Stimulated activated naive CD8-positive, alpha-beta T cell treated with anti-CD3 and anti-CD28 coated beads, Interleukin-15, Interleukin-2, amounts not matched to agents 100 ng/mL and 50 ng/mL, for 24 hours (primary cell): ENCODE measurements around the gene ERC2.
"Not testable (repeated sequence)": the region's sequence is repeated elsewhere in the genome, so short reads cannot be mapped to it uniquely, and the experiment has no call there.

Experiments
- H3K27ac Mint-ChIP-seq: one replicate; pipeline ENCODE4 v1.8.0; 2021; ENCODE audit warnings: mild to moderate bottlenecking, mixed read lengths
- H3K27me3 Mint-ChIP-seq: one replicate; pipeline ENCODE4 v1.8.0; 2021; ENCODE audit warnings: mixed read lengths
- H3K36me3 Mint-ChIP-seq: one replicate; pipeline ENCODE4 v1.8.0; 2021; ENCODE audit warnings: low read depth, mixed read lengths
- H3K4me1 Mint-ChIP-seq: one replicate; pipeline ENCODE4 v1.8.0; 2021; ENCODE audit warnings: low read depth, mixed read lengths
- H3K4me3 Mint-ChIP-seq: one replicate; pipeline ENCODE4 v1.8.0; 2021; ENCODE audit warnings: mild to moderate bottlenecking, mixed read lengths
- H3K9me3 Mint-ChIP-seq: one replicate; pipeline ENCODE4 v1.8.0; 2021; ENCODE audit warnings: mixed read lengths

The ERC2 gene

GRCh38 chr3:56048946-56049345 is 419.3 kb downstream of the ERC2 start:
- H3K36me3 Mint-ChIP-seq: no peaks in the 10 kb centered on the region
- H3K27me3 Mint-ChIP-seq: peaks cover 3% of the 10 kb centered on the region
- H3K4me3 Mint-ChIP-seq: no peak overlapping the region

GRCh38 chr3:56048331-56048730 is 419.9 kb downstream of the ERC2 start:
- Mint-ChIP-seq H3K36me3 (no peaks in the 10 kb centered on the region), H3K9me3 (no peaks in the 10 kb centered on the region), H3K27ac (no peak overlapping the region), H3K4me3 (no peak overlapping the region), H3K4me1 (no peaks in the 10 kb centered on the region), H3K27me3 (peaks cover 3% of the 10 kb centered on the region)

More at GRCh38 chr3:56048946-56049345, 419.3 kb downstream of the ERC2 start:
- H3K4me1 Mint-ChIP-seq: no peaks in the 10 kb centered on the region
- no peaks in the 10 kb centered on the region for H3K9me3 Mint-ChIP-seq
- H3K27ac Mint-ChIP-seq: no peak overlapping the region

- no peak overlapping the region for H3K27ac Mint-ChIP-seq
- H3K9me3 Mint-ChIP-seq: peaks cover 9% of the 10 kb centered on the region
- H3K4me1 Mint-ChIP-seq: no peaks in the 10 kb centered on the region
- H3K27me3 Mint-ChIP-seq: peaks cover 3% of the 10 kb centered on the region
- H3K36me3 Mint-ChIP-seq: no peaks in the 10 kb centered on the region
- H3K4me3 Mint-ChIP-seq: no peak overlapping the region
Measured at GRCh38 chr3:56042326-56042951, 425.8 kb downstream of the ERC2 start.

- Mint-ChIP-seq H3K9me3 (no peaks in the 10 kb centered on the region), H3K4me3 (no peak overlapping the region), H3K27me3 (no peaks in the 10 kb centered on the region), H3K4me1 (no peaks in the 10 kb centered on the region), H3K27ac (no peak overlapping the region), H3K36me3 (no peaks in the 10 kb centered on the region)
Measured at GRCh38 chr3:56025326-56025725, 442.9 kb downstream of the ERC2 start.

- Mint-ChIP-seq H3K9me3 (no peaks in the 10 kb centered on the region), H3K27me3 (no peaks in the 10 kb centered on the region), H3K36me3 (no peaks in the 10 kb centered on the region), H3K4me3 (no peak overlapping the region), H3K27ac (no peak overlapping the region), H3K4me1 (no peaks in the 10 kb centered on the region)
Measured at GRCh38 chr3:56023546-56023945, 444.7 kb downstream of the ERC2 start.

GRCh38 chr3:56022619-56023018 is 445.6 kb downstream of the ERC2 start:
- Mint-ChIP-seq H3K9me3 (no peaks in the 10 kb centered on the region), H3K27ac (no peak overlapping the region), H3K36me3 (no peaks in the 10 kb centered on the region), H3K4me1 (no peaks in the 10 kb centered on the region), H3K4me3 (no peak overlapping the region), H3K27me3 (no peaks in the 10 kb centered on the region)

- Mint-ChIP-seq H3K4me3 (no peak overlapping the region), H3K4me1 (no peaks in the 10 kb centered on the region), H3K27ac (no peak overlapping the region), H3K9me3 (no peaks in the 10 kb centered on the region), H3K27me3 (no peaks in the 10 kb centered on the region), H3K36me3 (no peaks in the 10 kb centered on the region)
Measured at GRCh38 chr3:56019490-56020146, 448.6 kb downstream of the ERC2 start.

- H3K9me3 Mint-ChIP-seq, H3K27me3 Mint-ChIP-seq, H3K4me1 Mint-ChIP-seq, H3K36me3 Mint-ChIP-seq, H3K4me3 Mint-ChIP-seq, H3K27ac Mint-ChIP-seq: not testable (repeated sequence)
Measured at GRCh38 chr3:56015374-56015773, 452.9 kb downstream of the ERC2 start.

GRCh38 chr3:56012721-56013120 is 455.5 kb downstream of the ERC2 start:
- Mint-ChIP-seq H3K27ac (no peak overlapping the region), H3K36me3 (no peaks in the 10 kb centered on the region), H3K9me3 (no peaks in the 10 kb centered on the region), H3K4me3 (no peak overlapping the region), H3K27me3 (no peaks in the 10 kb centered on the region), H3K4me1 (no peaks in the 10 kb centered on the region)

GRCh38 chr3:56005196-56005805 is 463.0 kb downstream of the ERC2 start:
- Mint-ChIP-seq H3K36me3 (no peaks in the 10 kb centered on the region), H3K4me3 (no peak overlapping the region), H3K27me3 (no peaks in the 10 kb centered on the region), H3K9me3 (peaks cover 4% of the 10 kb centered on the region), H3K4me1 (no peaks in the 10 kb centered on the region), H3K27ac (no peak overlapping the region)

- Mint-ChIP-seq H3K9me3 (peaks cover 4% of the 10 kb centered on the region), H3K36me3 (no peaks in the 10 kb centered on the region), H3K27me3 (peaks cover 4% of the 10 kb centered on the region), H3K27ac (no peak overlapping the region), H3K4me1 (no peaks in the 10 kb centered on the region), H3K4me3 (no peak overlapping the region)
Measured at GRCh38 chr3:56003129-56003528, 465.1 kb downstream of the ERC2 start.

- H3K4me3 Mint-ChIP-seq: no peak overlapping the region
- H3K9me3 Mint-ChIP-seq: peaks cover 4% of the 10 kb centered on the region
- no peaks in the 10 kb centered on the region for H3K36me3 Mint-ChIP-seq
- H3K27ac Mint-ChIP-seq: no peak overlapping the region
- H3K27me3 Mint-ChIP-seq: peaks cover 4% of the 10 kb centered on the region
- no peaks in the 10 kb centered on the region for H3K4me1 Mint-ChIP-seq
Measured at GRCh38 chr3:56001991-56002390, 466.3 kb downstream of the ERC2 start.

GRCh38 chr3:56001537-56001936 is 466.7 kb downstream of the ERC2 start:
- Mint-ChIP-seq H3K9me3 (peaks cover 4% of the 10 kb centered on the region), H3K4me3 (no peak overlapping the region), H3K27ac (no peak overlapping the region), H3K4me1 (no peaks in the 10 kb centered on the region), H3K36me3 (no peaks in the 10 kb centered on the region), H3K27me3 (peaks cover 4% of the 10 kb centered on the region)

GRCh38 chr3:55989366-55989765 is 478.9 kb downstream of the ERC2 start:
- Mint-ChIP-seq H3K36me3 (no peaks in the 10 kb centered on the region), H3K4me1 (no peaks in the 10 kb centered on the region), H3K4me3 (no peak overlapping the region), H3K27ac (no peak overlapping the region), H3K27me3 (peaks cover 14% of the 10 kb centered on the region), H3K9me3 (no peaks in the 10 kb centered on the region)

- Mint-ChIP-seq H3K36me3 (no peaks in the 10 kb centered on the region), H3K9me3 (no peaks in the 10 kb centered on the region), H3K27ac (no peak overlapping the region), H3K27me3 (peaks cover 14% of the 10 kb centered on the region), H3K4me3 (no peak overlapping the region), H3K4me1 (no peaks in the 10 kb centered on the region)
Measured at GRCh38 chr3:55988905-55989304, 479.4 kb downstream of the ERC2 start.

GRCh38 chr3:55984626-55985025 is 483.6 kb downstream of the ERC2 start:
- Mint-ChIP-seq H3K36me3 (no peaks in the 10 kb centered on the region), H3K9me3 (no peaks in the 10 kb centered on the region), H3K4me3 (no peak overlapping the region), H3K4me1 (no peaks in the 10 kb centered on the region), H3K27me3 (no peaks in the 10 kb centered on the region), H3K27ac (no peak overlapping the region)
